ENCODE data around the gene DOCK9. TPM values are rescaled to one million over a fixed set of nuclear protein-coding genes. Genes with fewer than 3 reads are reported as not detected.
"Not testable (repeated sequence)": the region's sequence is repeated elsewhere in the genome, so short reads cannot be mapped to it uniquely, and the experiment has no call there.

The DOCK9 gene
- total RNA-seq, 1 donor from 2014 or later = 311 TPM

DNA sequence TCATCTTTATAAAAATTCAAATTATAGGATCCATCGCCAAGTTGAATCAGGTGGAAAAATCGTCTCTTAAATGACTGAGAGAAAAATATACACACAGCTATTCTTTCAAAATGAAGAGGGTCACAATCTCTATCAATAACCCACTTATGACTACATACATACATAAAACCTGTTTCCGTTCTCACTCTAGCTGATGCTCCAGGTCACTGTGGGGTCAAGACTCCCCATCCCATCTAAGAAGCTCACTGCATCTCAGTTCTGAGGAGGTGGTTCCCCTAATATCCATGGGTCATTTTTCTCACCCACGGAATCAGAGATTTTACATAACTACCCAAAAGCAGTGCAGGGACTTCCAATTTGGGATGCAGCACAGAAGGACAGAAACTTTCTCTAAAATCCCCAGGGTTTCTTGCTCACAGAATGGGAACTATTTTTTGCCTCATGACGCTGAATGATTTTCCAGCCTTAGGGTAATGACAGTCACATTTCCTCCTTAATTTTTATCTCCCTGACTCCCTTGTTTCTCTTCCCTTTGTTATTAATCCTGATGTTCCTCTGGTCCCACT lies 56.8 kb downstream of the DOCK9 start:
- no peak for DNase-seq (ENCODE audit: low read depth, low spot score)

DNA sequence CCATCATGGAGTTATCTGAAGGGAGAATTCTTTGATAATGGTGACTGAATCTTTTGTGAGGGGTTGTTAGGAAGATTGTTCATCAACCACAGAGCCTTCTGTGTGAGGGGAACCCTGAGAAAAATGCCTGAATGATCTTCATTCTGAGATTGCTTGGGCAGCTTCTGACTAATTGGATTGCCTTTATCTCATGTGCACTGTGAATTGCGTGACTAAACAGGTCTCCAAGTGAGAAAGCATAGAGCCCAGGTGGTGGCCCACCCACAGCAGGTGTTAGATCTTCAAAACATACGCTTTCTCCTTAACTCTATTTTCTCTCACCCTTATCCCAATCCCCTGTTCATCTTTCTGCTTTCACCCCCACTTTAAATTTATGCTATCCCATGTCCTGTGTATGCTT lies 58.3 kb downstream of the DOCK9 start:
- no peak for DNase-seq (ENCODE audit: low read depth, low spot score)

DNA sequence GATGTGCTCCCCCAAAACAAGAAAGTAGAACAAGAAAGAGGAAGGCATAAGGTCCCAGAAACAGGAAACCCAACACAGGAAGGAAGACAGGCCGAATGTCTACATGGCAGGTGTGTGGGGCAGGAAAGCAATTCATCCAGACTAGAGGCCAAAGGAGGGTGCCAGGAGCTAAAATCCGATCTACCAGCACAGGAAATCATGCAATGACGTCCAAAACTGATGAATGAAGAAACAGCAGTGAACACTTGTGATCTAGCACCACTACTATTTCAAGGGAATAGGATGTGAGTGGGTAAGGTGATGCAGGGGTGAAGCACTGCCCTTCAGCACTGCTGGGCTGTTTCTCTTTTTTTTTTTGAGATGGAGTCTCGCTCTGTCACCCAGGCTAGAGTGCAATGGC lies 59.1 kb downstream of the DOCK9 start:
- no peak for DNase-seq (ENCODE audit: low read depth, low spot score)

DNA sequence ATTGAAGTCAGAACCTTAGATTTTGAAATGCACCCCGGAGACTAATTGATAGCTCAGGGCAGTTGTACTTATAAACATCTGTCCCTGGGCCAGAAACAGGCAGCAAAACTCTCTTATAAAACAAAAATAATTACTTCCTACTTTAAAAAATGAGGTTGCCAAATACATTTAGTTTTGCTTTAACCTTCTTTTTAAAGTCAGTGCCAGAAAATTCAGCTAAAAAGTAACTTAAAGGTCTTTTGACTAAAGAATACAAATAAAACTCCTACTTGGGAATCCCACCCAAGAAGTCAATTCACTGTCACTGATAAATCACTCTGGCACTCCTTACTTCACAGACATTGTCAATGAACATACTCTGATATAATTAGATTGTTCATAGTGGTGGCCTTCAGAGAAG lies 60.7 kb downstream of the DOCK9 start:
- DNase-seq (ENCODE audit: low read depth, low spot score) = no peak

DNA sequence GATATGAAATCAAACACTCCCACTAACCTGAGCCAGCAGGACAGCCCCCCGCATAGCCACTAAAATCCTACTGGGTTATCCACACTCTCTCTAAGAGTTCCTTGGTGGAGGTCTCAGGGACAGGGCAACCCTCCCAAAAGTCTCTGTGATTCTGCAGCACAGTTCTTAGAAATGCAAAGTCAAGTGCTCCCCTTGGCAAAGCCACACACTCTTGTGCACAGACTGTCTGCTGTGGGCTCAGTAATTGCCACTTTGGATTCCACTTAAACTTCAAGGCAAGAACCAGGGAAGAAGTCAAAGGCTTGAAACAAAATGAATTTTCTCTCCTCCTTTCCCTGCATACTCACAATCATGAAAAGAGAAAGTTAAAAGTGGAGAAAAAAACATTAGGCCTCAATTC lies 61.5 kb downstream of the DOCK9 start:
- no peak for DNase-seq (ENCODE audit: low read depth, low spot score)

DNA sequence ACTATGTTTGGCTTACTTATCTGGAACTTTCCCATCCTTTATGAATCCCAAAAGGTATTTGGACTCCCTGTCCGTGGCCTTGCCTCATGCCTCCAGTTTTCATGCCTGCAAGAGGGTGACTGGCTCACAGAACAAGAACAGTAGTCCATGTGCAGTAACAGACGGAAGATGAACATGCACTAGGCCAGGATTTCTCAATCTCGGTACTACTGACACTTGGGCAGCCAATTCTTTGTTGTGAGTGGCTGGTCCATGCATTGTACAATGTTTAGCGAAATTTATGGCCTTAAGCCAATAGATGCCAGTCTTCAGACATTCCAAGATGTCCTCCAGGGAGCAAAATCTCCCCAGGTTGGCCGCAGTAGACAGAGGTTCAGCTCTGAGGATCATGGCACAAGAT lies 61.9 kb downstream of the DOCK9 start:
- DNase-seq (ENCODE audit: low read depth, low spot score) = no peak

DNA sequence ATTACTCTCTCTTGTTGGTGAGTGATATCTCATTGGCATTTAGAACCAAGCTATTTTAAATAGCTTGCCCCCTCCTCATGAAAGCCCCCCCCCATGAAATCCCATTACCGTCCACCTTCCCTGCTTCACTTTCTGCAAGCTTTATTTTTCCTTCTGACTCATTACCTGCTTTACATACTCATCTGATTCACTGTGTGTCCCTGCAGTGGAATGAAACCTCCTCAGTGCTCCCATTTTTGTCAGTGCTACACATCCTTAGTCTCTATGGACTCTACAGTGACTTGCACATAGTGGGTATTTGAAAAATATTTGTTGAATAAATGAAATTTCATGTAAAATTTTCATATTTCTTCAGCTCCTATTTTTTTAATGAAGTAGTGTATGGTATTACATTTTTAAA lies 62.3 kb downstream of the DOCK9 start:
- DNase-seq (ENCODE audit: low read depth, low spot score) = no peak

DNA sequence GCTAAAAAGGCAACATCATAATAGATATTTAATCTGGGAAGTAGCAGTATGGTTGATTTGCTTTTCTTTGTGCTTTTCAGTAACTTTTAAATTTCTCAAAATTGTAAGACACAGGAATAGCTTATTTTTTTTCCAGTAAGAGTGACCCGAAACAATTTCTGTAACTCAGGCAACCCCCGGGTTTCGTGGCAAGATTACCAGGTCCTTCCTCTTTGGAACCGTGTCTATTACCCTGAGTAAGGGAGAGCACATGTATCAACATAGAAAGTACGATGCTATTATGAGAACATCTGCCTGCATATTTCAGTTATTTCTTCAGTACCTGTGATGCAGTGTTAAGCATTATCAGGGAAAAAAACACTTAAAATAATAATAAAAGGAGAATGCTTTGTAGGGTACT lies 64.1 kb downstream of the DOCK9 start:
- DNase-seq (ENCODE audit: low read depth, low spot score) = no peak

DNA sequence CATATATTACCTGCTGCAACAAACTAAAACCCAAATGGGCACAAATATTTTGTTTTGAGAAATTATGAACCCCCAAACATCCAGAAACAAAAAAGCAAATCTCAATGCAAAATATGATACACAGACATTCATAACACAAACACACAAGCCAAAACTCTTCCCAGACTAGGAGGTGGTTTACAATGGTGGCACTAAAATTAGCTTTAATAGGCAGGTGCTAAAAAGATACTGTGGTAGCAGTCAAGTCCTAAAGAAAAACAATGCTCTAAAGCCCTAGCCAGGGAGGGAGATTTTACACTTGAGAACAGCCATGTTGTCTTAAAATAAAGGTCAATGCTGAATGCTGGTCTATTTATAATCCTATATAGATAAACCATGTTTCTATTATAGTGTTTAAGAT lies 65.0 kb downstream of the DOCK9 start:
- no peak for DNase-seq (ENCODE audit: low read depth, low spot score)

DNA sequence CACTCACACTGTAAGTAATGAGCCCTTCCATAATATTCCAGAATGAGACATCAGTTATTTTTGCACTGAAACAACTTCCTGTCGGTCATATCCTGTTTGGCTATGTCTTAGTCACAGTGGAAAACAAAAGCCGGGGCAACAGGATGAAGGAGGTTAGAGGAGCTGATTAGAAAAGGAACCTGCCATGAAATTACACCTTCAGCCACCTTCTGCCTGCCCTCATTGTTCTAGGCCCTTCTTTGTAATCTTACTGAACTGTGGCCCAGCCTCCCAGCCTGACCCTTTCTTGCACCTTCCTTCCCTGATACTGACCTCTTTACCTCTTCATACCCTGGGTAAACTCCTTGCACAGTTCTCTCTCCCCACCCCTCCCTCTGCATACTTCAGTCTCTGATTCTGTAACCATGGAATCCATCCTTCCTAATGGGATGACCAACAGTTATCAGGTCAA lies 67.3 kb downstream of the DOCK9 start:
- DNase-seq (ENCODE audit: low read depth, low spot score) = peak; percentile 97

DNA sequence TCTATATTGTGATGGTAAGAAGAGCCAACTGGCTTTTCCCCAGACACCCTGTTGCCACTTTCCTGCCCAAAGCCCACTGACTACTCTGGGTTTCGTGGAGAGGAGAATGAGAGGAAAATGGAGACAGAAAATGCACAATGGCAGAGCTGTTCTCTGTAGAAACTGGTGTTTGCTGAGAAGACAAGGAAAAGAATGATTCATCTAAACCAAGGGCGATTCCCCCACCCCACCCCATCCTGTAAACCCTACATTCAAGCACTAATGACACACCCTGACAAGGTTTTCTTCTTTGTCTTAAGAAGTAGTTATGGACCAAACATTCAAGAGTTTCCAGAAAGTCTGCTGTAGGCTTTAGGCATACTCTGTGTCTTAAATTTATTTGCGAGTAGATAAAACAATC lies 68.8 kb downstream of the DOCK9 start:
- DNase-seq (ENCODE audit: low read depth, low spot score) = no peak

DNA sequence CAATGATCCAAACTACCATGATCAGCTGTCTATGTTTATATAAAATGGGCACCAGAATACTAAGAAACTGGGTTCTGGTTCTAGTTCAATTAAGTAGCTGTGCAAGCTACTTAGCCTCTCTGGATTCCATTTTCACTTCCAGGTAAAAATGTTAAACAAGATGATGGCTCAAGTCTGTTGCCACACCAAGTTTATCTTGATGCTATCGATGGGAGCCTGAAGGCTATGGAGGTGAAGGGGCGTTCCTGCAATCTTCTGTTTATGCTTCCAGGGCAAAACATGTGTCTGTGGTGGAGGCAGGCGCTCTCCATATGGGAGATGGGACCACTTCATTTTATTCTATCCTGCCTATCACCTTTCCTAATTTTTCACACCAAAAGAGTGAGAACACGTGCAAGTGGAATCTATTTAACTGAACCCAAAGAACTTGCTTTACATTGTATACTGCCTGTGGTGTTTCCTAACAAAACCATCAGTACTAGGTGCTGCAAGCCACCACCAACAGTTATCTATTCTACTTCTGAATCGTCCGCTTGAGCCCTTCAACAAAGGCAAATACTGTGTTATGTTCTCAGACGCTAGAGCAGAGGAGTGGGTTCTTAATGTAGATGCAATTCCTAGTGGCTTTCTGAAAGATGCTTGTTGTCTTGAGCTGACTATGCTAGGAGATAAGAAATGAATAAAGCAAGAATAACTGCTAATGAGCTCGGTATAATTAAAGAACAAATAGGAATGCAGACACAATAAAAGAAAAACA lies 70.9 kb downstream of the DOCK9 start:
- DNase-seq (ENCODE audit: low read depth, low spot score) = no peak

DNA sequence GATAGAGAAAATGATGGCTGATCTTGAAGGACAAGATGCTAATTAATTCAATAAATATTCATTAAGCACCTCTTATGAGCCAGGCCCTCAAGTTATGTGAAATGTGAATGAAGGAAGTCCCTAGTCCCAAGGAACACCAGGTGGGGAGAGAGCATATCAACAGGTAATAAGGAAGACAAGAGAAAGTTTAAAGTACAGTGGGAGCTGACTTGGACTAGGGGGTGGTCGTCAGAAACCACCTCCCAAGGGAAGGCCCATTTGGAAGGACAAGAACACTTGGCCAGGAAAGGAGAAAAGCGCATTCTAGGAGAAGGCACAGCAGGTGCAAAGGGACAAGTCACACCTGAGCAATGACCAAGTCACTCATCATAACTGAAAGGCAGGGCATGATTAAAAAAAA lies 72.7 kb downstream of the DOCK9 start:
- no peak for DNase-seq (ENCODE audit: low read depth, low spot score)

DNA sequence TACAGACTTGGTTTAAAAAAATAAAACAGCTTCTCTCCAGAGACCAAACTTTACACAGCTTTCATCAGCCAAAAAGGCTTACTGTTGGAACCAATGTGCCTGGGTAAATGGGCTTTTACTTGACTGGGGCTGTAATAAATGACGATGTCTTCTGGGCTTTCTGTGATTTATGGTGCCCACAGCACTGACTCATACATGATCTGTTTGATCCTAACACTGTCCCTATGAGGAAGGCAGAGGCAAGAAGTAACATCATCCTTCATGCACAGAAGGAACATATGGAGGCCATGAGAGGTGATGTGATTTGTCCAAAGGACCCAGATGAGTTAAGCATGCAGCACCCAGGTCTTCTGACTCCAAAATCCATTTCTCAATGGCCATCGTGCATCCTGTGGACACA lies 77.4 kb downstream of the DOCK9 start:
- no peak for DNase-seq (ENCODE audit: low read depth, low spot score)

DNA sequence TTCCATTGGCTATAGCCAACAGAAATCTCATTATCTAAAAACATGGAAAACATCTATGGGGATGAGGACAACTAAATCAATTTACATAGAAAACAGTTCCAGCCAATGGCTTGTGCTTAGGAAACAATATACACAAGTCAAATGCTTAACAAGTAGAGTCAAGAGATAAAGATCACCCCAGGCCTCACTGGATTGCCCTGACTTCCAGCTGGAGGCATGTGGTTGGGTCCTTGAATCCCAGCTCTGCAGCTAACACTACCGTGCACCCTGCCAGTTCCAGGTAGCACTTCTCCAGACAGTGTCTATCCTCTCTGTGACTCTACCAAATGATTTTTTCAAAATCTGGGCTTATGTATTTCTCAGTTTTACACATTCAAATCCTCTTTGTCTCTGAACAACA lies 80.2 kb downstream of the DOCK9 start:
- DNase-seq (ENCODE audit: low read depth, low spot score) = no peak

DNA sequence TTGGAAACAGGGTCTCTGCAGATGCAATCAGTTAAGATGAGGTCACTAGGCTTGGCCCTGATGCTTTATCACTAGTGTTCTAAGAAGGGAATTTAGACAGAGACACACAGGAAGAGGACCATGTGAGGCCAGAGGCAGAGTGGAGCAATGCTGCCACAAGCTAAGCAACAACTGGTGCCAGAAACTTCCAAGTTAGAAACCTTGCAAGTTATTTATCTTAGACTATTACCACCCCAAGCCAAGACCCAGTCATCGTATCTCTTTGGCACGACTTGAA lies 81.1 kb downstream of the DOCK9 start:
- DNase-seq (ENCODE audit: low read depth, low spot score) = no peak

DNA sequence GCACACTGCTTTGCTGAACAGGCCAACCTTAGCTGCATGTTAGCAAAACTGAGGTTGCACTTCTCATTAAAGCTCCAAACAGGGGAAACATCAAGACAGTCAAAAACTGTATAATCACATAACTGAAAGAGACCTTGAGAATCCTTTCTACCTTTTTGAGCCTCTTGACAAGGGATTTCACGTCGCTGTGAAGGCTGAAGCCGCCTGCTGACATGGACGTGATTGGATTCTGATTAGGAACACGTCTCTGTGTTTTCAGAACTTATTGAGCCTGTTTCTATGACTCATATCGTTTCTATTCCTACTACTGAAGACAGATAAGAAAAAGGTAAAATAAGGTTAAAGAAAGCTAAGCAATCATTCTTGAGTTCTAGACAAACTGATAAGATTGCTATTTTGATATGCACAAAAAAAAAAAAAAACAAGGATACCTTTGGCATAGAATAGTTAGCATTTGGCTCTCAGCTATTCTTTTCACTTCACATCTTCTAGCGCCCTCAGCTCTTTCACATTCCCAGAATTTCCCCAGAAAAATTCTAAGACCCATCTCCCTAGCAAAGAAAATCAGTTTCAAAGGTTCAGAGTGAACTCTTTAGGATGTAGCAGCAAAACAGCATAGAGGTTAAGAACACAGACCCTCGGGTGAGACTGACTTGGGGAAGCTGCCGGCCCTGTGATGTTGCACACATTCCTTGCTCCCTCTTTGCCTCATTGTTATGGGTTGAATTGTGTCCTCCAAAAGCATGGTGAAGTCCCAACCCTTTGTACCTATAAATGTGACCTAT lies 81.6 kb downstream of the DOCK9 start:
- DNase-seq (ENCODE audit: low read depth, low spot score) = no peak

DNA sequence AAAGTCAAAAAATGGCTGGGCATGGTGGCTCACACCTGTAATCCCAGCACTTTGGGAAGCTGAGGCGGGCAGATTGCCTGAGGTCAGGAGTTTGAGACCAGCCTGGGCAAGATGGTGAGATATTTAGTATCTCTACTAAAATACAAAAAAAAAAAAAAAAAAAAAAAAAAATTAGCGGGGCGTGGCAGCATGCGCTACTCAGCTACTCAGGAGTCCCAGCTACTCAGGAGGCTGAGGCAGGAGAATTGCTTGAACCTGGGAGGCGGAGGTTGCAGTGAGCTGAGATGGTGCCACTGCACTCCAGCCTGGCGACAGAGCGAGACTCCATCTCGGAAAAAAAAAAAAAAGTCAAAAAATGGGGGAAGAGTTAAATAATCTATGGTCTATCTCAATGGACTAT lies 83.0 kb downstream of the DOCK9 start:
- DNase-seq (ENCODE audit: low read depth, low spot score) = not testable (repeated sequence)

DNA sequence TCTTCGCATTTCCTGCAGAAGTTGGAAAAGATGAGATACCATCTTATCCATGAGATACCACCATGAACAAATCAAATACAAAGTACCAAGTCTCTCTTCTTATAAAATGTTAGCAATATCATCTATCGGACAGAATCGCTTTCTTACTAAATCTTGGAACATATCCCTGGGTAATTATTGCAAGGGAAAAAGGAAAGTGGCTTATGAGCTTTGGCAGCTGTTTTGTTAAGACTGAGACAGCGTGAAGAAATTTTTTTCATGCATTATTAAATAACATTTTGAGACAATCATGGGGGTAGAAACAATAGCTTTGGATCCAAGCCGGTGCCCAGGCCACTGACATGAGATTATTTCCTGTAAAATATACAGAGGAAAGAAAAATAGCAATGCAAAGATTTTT lies 84.5 kb downstream of the DOCK9 start:
- DNase-seq (ENCODE audit: low read depth, low spot score) = no peak

DNA sequence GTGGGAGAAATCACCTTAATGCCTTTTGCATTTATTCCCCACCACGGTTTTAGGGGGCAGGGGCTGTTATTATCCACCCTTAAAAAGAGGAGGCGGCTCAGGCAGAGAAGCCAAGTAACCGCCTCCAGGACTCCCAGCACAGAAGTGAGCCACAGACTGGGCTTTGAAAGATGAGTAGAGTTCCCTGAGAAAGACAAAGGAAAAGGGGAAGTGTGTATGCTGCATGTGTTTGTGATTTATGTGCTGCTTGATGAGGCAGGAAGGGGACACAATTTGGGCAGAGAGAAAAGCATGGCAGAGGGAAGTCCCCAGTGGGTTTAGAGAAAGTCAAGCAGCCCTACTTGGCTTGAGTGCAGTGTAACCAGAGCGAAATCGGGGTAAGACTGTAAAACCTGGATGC lies 85.0 kb downstream of the DOCK9 start:
- no peak for DNase-seq (ENCODE audit: low read depth, low spot score)

DNA sequence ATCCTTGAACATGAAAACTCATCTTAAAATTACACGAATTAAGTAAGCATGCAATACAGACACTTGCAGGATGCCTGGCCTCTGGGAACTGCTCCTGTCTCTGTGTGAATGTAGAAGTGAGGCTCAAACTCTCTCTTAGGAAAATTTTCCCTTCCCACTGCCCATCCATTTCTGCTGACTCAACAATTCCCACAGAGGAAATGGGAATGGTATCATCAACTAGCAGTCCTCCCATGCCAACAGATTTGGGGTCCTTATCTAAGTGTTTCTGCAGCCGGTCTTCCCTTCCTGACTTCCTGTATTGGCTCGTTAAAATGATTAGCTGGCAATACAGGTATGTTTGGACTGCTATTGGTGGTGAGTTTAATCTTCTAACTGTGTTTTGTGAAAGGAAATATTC lies 85.8 kb downstream of the DOCK9 start:
- no peak for DNase-seq (ENCODE audit: low read depth, low spot score)

DNA sequence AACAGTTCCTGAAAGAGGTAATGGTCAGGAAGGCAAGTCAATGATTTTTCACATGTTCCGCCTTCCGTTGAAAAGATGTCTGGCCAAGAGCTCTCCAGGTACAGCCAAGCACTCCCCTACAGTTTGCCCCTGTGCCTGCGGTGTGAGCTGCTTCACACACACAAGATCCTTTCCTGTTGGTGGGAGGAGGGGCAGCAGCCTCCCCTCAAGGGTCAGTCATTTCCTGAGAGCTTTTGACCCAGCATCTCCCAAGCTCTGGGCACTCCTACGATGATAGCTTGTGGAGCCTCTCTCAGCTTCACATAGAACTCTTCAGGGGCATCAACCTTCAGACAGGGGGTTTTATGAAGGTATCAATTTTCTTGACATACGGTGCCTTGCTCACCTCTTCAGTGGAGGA lies 86.9 kb downstream of the DOCK9 start:
- DNase-seq (ENCODE audit: low read depth, low spot score) = no peak

DNA sequence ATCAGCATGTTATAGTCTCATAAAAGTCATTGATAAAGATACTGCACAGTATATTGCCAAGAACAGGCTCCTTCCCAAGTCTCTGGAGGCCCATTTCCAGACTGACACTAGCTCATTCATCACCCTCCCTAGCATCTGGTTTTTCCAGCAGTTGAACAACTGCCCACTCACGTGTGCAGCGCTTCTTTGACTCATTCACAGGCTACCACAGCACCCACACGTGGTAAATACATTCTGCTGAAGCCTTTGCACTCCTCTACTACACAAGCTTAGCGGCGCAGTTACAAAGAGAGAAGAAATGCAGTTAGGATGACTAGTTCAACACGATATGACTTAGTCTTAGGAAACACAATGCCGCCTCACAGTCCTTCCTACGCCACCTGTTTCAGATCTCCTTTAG lies 87.7 kb downstream of the DOCK9 start:
- DNase-seq (ENCODE audit: low read depth, low spot score) = no peak

Measured in pulmonary artery endothelial cell (primary cell).